GM18907 (cell line): ENCODE results near the gene CHST15.

Experiments used
- ATAC-seq: cut with Tn5 transposase; IDR thresholded peaks from one replicate; pipeline ENCODE4 v1.9.1; 2021; ENCODE audit warnings: mild to moderate bottlenecking, moderate library complexity; ENCODE audit not compliant: unreplicated experiment

CHST15 gene

DNA sequence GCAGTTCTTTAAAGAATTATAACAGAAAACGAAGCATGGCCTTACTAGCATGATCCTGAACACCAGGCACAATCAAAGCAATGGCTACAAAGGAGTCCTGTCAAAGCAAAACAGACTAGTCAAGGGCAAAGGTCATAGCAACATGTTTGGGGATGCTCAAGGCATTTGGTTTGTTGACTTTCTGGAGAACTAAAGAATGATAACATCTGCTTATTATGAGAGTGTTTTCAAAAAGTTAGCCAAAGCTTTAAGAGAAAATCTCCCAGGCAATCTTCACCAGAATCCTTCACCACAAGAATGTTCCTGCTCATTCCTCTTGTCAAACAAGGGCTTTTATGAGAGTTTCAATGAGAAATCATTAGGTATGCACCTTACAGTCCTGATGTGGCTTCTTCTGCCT lies 106.7 kb downstream of the CHST15 start:
- no peak for ATAC-seq

DNA sequence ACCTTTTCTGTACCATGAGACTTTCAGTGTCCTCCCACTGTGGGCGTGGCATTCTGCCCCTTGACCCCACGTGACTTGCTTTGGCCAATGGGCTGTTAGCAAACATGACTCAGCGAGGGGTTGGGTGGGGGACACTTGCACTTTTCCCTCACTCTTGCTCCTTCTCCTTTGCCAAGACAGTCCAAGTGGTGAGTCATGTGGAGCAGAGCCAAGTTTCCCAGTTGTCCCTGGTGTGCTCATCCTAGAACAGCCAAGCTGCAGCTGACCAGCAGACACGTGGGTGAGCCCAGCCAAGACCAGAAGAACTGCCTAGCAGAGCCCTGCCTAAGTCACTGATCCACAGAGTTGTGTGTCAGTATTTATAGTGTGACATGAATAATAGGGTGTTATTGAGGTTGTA lies 119.0 kb downstream of the CHST15 start:
- no peak for ATAC-seq

DNA sequence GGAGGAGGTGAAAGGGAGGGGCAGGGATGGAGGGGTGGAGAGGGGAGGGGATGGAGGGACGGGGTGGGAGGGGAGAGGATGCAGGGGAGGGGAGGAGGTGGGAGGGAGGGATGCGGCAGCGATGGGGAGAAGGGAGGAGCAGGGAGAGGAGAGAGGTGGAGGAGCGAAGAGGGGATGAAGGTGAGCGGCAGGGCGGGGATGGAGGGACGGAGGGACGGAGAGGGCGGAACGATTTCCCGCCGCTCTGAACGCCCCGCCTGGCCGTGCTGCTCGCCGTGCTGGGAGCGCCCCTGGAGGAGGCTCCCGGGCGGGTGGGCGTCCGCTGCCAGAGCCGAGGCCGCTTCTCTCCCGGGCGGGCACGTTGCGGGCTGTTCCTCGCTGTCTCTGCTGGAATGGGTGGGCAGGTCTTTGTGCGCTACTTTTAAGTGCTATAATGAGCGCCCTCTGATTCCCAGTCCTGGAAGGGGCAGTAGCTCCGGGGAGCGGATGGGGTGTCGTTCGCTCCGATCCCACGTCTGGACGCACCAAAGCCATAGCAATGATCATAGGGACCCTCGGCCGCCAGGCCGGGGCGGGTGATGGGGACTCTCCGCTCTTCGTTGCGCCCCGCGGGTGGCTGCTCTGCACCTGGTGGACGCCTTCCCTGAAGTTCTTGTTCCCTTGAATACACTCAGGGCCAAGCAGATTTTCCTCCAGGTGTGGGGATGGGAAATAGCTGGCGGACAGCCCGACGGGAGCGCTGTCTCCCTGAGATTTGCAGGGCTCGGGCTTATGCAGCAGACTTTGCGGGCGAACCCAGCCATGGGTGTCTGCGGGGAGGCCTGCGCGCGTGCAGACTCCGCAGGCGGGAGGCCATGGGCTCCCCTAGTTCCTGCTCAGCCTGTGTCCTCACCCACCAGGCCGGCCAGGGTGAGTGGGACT lies 120.7 kb downstream of the CHST15 start:
- ATAC-seq, result no peak

DNA sequence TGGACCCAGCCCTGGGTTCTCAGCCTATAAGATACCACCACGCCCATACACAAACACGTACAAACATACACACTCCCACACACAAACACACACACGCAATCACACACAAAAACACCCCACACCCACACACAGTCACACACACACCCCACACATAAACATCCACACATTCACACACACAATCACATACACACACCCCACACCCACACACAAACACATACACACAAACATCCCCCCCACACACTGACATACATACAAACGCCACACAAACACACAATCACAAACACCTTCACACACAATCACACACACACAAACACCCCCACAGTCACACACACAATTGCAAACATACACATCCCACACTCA lies 122.5 kb downstream of the CHST15 start:
- no peak for ATAC-seq

DNA sequence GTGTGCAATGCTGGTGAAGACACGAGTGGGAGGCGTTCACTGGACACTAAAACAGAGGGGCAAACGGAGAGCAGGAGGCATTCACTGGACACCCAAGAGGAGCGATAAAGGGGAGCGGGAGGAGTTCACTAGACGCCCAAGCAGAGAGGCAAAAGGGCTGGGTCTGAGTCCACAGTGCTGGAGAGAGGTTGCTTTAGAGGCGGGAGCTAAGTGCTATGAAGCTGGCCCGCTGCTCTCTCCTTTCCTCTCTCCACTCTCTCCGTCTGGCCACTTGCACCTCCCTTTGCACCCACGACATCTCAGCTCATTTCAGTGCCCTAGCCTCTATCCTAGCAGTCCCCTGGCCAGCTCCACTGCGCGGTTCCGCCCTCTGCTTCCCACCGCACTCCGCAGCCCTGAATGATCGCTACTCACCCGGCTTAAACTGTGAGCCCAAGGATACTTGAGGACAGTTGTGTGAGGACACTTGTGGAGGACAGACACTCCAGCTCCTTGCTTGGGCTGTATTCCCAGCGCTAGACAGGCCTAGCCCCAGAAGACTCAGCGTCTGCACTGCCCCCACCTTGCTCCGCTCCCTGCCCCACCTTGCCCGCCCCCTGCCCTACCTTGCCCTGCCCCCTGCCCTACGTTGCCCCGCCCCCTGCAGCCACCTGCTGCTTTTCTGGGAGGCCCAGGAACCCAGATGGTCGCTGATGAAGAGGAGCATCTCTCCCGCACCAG lies 123.0 kb downstream of the CHST15 start:
- ATAC-seq, result no peak

DNA sequence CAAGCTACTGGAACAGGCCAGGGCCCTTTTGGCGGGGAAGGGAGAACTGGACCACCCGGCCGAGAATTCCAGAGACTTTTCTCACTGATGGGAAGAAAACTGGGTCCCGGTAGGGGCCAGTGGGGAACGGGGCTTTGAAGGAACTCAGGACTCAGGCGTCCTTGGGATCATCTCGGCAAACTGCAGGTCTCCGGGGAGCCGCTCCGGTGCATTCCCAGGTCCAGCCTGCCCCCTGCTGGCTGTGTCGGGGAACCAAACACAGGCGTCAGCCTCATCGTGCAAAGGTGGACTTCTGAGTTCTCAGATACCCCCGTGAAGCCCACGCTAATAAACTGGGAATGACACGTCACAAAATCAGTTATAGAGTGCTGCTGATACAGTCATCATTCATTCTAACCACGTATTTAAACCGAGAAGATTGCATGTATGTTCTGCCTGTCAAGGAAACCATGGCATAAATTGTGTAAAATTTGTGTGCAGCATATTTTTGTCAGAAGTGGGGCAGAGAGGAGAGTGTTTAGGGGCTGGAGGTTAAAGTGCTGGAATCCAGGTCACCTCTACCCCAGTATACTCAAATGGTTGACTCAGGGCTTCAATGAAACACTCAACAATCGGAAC lies 125.7 kb downstream of the CHST15 start:
- no peak for ATAC-seq

DNA sequence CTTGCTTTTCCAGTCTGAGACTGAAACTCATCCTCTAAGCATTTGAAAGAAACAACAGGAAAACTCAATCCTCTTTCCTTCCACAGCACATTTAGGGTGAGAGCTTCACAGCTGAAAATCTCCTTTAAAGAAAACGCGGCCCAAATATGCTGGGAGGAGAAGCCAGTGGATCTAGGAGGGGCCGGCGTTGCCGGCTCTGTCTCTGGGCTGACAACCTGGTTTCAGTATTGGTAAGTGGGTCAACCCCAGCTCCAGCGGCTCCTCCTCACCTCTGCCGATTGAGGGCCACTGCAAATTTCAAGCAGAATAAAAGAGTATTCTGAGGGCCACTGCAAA lies 126.5 kb downstream of the CHST15 start:
- ATAC-seq, result no peak

DNA sequence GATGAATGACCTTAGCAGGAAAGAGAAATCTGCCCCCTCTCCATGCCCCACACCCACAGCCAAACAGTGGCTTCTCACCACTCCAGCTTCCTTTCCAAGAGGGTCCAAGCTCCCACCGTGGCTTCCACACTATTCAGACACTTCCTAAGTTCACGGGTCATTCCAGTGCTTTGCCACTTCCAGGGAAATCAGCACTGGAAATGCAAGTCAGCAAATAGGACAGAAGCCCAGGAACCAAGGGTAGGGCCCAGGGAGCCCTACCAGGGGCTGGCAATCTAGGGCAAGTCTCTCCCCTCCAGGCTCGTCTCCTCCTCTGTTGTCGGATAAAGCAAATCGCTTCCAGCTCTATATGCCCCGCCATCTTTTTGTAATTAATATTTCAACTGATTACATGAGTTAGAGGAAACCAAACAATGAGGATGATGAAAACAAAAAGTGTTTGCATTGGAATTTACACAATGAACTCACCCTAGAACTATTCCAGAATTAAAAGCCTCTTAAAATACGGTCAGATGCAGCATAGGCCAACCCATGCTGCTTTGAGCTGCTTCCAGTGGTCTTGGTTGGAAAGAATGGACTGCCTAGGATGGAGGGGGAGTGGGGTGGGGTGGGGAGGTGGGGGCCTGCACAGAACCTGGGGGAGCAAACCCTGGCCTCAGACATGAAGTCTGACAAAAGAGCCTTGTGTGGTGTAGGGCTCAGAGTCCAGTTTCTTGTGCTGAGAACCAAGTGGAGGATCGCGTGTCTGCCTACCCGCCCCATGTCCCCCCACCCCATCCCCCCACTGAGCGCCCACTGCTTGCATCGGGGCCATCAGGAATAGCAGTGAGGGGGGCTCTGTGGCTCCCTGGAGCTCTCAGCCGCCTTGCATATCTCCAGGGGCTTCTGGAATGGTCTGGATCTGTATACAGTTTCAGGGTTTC lies 127.2 kb downstream of the CHST15 start:
- no peak for ATAC-seq

DNA sequence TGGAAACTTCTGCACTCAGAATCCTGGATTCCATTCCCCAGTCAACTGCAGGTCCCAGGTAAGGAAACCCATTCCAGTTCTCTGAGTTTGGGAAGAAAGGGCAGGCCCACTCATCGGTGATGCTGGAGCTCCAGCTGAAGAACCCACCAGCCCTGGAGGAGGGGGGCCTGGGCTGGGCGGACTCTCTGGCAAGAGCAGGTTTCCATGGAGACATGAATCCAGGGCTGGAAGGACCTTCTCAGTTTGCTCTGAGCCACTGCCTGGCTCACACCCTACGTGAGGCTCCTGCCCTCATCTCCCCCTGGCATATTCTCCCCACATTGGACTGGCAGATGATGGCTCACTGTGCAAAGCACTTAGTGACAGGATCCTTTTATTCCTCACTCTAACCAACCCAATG lies 128.4 kb downstream of the CHST15 start:
- ATAC-seq, result no peak

DNA sequence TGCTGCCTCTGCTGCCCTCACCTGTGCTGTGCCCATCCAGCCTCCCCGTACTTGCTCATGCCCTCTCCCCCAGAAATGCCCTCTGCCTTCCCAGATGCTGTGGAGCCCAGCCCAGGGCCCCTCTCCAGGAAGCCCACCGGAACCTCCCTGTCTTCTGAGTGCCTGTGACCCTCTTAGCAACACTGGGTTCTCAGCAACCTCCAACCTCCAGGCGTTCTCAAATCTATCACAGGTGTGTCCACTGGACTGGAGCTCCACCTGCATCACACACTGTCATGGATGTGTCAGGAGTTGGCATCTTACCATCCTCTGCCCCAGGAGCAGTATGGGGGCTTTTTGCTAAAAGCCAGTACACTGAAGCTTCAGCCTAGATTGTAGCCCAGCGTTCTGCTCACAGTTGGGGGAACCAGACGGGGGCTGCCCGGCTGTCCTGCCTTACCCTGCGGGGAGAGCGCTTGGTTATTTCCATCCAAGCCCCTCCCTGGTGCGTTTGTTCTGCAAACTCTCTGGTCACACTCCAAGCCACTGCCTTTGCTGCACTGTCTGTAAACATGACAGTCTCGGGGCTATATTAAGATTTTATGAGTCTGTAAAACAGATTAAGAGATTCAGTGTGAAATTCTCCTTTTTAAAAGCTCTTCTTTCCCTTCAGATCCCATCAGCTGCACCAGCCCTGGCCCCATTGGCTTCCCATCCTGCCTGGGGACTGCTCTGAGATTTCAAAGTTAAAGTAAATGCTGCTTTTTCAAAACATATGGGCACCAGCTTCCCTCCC lies 130.5 kb downstream of the CHST15 start:
- no peak for ATAC-seq

DNA sequence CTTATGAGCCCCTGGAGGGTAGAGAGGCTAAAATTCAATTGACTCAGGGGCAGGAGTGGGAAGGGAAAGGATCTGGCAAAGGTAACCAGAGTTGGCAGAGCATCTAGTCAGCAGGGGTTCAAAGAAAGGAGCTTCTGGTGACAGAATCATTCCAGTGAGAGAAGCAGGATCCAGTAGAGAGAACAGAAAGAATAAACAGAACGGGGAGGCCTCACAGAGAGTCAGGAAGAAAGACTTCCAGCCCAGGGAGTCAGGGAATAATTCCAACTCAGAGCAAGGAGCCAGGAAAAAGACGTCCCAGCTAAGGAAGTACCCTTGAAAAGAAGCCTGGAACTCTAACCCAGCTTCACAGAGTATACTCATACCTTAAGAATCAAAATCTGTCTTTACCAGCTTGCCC lies 135.2 kb downstream of the CHST15 start:
- no peak for ATAC-seq
